HepG2 (cell line): ENCODE measurements around the gene TUBB. TPM values are rescaled to one million over a fixed set of nuclear protein-coding genes. Genes with fewer than 3 reads are reported as not detected.

ENCODE experiments used
- CREB3 ChIP-seq: sonication (generic); formaldehyde crosslinking; IDR thresholded peaks from 2 replicates; pipeline ENCODE4 v1.5.0; 2020; ENCODE audit warnings: missing genetic modification reagents
- HNRNPH1 ChIP-seq: fragments of 200-400 bp; formaldehyde crosslinking; optimal IDR thresholded peaks from 2 replicates; pipeline ENCODE3; 2017; ENCODE audit warnings: mild to moderate bottlenecking, low read depth, low read length
- HOXA9 ChIP-seq: sonication (generic); formaldehyde crosslinking; IDR thresholded peaks from 2 replicates; pipeline ENCODE4 v1.8.1; 2022; ENCODE audit warnings: missing genetic modification reagents, mild to moderate bottlenecking, moderate library complexity, borderline replicate concordance
- KLF15 ChIP-seq: sonication (generic); formaldehyde crosslinking; IDR thresholded peaks from 2 replicates; pipeline ENCODE4 v1.8.1; 2023; ENCODE audit warnings: borderline replicate concordance, mild to moderate bottlenecking, inconsistent platforms, missing genetic modification reagents, mixed read lengths
- MEIS1 ChIP-seq: sonication (generic); formaldehyde crosslinking; IDR thresholded peaks from 2 replicates; pipeline ENCODE4 v1.9.0; 2021; ENCODE audit warnings: mild to moderate bottlenecking, missing genetic modification reagents, moderate library complexity, borderline replicate concordance
- NFAT5 ChIP-seq: sonication (generic); formaldehyde crosslinking; IDR thresholded peaks from 2 replicates; pipeline ENCODE4 v1.4.0; 2020; ENCODE audit warnings: missing genetic modification reagents
- NRL ChIP-seq: sonication (generic); formaldehyde crosslinking; IDR thresholded peaks from 2 replicates; pipeline ENCODE4 v1.5.0; 2020; ENCODE audit warnings: missing genetic modification reagents, mild to moderate bottlenecking, moderate library complexity, borderline replicate concordance
- PAWR ChIP-seq: sonication (generic); formaldehyde crosslinking; IDR thresholded peaks from 2 replicates; pipeline ENCODE4 v1.4.0; 2020; ENCODE audit warnings: missing genetic modification reagents, mild to moderate bottlenecking, borderline replicate concordance
- PTBP1 ChIP-seq: fragments of 200-400 bp; formaldehyde crosslinking; IDR thresholded peaks from 2 replicates; pipeline ENCODE4 v1.6.1; 2018; ENCODE audit warnings: low read length, low read depth; ENCODE audit not compliant: poor library complexity, severe bottlenecking
- RCOR2 ChIP-seq: IDR thresholded peaks from 2 replicates; pipeline ENCODE4 v1.6.1; 2016; ENCODE audit warnings: missing biosample characterization, missing genetic modification reagents
- REPIN1 ChIP-seq: sonication (generic); formaldehyde crosslinking; IDR thresholded peaks from 2 replicates; pipeline ENCODE4 v1.8.0; 2022; ENCODE audit warnings: missing genetic modification reagents, low read depth, mild to moderate bottlenecking, borderline replicate concordance
- RFX1 ChIP-seq: fragments of 450-650 bp; IDR thresholded peaks from 2 replicates; pipeline ENCODE4 v1.6.1; 2017
- SIN3B ChIP-seq: fragments of 150-350 bp; IDR thresholded peaks from 2 replicates; pipeline ENCODE4 v1.6.1; 2014; ENCODE audit warnings: low read length
- SSRP1 ChIP-seq: IDR thresholded peaks from 2 replicates; pipeline ENCODE4 v1.6.1; 2016; ENCODE audit warnings: control low read depth
- YY1 ChIP-seq: IDR thresholded peaks from 2 replicates; pipeline ENCODE4 v1.6.1; 2011; ENCODE audit warnings: low read length, low read depth, moderate library complexity, mild to moderate bottlenecking; ENCODE audit not compliant: insufficient read depth, insufficient replicate concordance
- ZBTB7B ChIP-seq: sonication (generic); formaldehyde crosslinking; IDR thresholded peaks from 2 replicates; pipeline ENCODE4 v1.4.0; 2020; ENCODE audit warnings: missing genetic modification reagents
- ZNF281 ChIP-seq: sonication (generic); formaldehyde crosslinking; IDR thresholded peaks from 2 replicates; pipeline ENCODE4 v1.4.0; 2020; ENCODE audit warnings: missing genetic modification reagents, borderline replicate concordance
- ZNF33B ChIP-seq: sonication (generic); formaldehyde crosslinking; IDR thresholded peaks from 2 replicates; pipeline ENCODE4 v1.5.1; 2020; ENCODE audit warnings: mild to moderate bottlenecking, missing genetic modification reagents
- ZNF343 ChIP-seq: sonication (generic); formaldehyde crosslinking; IDR thresholded peaks from 2 replicates; pipeline ENCODE4 v1.4.0; 2020; ENCODE audit warnings: mild to moderate bottlenecking, missing genetic modification reagents
- ZNF354B ChIP-seq: sonication (generic); formaldehyde crosslinking; IDR thresholded peaks from 2 replicates; pipeline ENCODE4 v1.8.0; 2022; ENCODE audit warnings: mild to moderate bottlenecking, missing genetic modification reagents
- ZNF598 ChIP-seq: sonication (generic); formaldehyde crosslinking; IDR thresholded peaks from 2 replicates; pipeline ENCODE4 v1.5.1; 2020; ENCODE audit warnings: mild to moderate bottlenecking, missing genetic modification reagents, borderline replicate concordance
- ZSCAN25 ChIP-seq: sonication (generic); formaldehyde crosslinking; IDR thresholded peaks from 2 replicates; pipeline ENCODE4 v1.8.0; 2022; ENCODE audit warnings: mild to moderate bottlenecking, missing genetic modification reagents
- polyA plus RNA-seq, 8 experiments: library from polyadenylated mRNA; depleted of rRNA in 3 of 8; stranded (reverse) in 7 of 8; unstranded in 1 of 8; fragments of >200 nt; fragmentation: Illumina TruSeq in 4 of 8; extraction: Trizol in 4 of 8; gene quantifications; 2 replicates each; pipeline versions ENCODE4 v1.2.1 to v1.2.3, GENCODE V29; 2011 to 2016; ENCODE audit warnings: low read depth in 4 of 8, missing spikeins in 1 of 8, mixed read lengths in 1 of 8; ENCODE audit not compliant: insufficient read depth in 1 of 8
- total RNA-seq, 5 experiments: library from RNA; depleted of rRNA; stranded (reverse); fragments of >200 nt; fragmentation: Illumina TruSeq; extraction: Trizol; gene quantifications; 2 replicates each; pipeline ENCODE4 v1.2.3, GENCODE V29; 2016; ENCODE audit warnings: low read depth in 1 of 5

The TUBB gene
- total and polyA plus RNA-seq, 2 of the 13 experiments (the other 11 are each of a cell fraction or from before 2014, with no cell fraction given) = 911 to 1,163 TPM

GRCh38 chr6:30720738-30721197 lies 616 bp downstream of the TUBB start (continued):
- peak; percentile 60; the same call in 1 of the 2 replicates for TF ChIP-seq ZNF281 (CRISPR knock-in tag)
- TF ChIP-seq ZNF354B (CRISPR knock-in tag) = no peak
- TF ChIP-seq REPIN1 = no peak
- peak; percentile 23 for TF ChIP-seq PTBP1
- 0 out of 2 replicates have a peak, but pooled peaks have one; percentile 33 for TF ChIP-seq KLF15 (CRISPR knock-in tag)
- peak; percentile 30; the same call in 1 of the 2 replicates for TF ChIP-seq ZBTB7B
- no peak for TF ChIP-seq SIN3B
- TF ChIP-seq MEIS1 (CRISPR knock-in tag) = peak; percentile 53; the same call in 1 of the 2 replicates
- TF ChIP-seq ZNF343 (CRISPR knock-in tag) = 0 out of 2 replicates have a peak, but pooled peaks have one; percentile 9
- 0 out of 2 replicates have a peak, but pooled peaks have one; percentile 31 for TF ChIP-seq NRL (CRISPR knock-in tag)
- TF ChIP-seq NFAT5 (CRISPR knock-in tag) = no peak
- TF ChIP-seq RCOR2 = no peak
- TF ChIP-seq SSRP1 (CRISPR knock-in tag) = 0 out of 2 replicates have a peak, but pooled peaks have one; percentile 29
- no peak for TF ChIP-seq ZNF598 (CRISPR knock-in tag)
- TF ChIP-seq HNRNPH1 = peak; percentile 70
- peak; percentile 94 for TF ChIP-seq ZSCAN25 (CRISPR knock-in tag)
- TF ChIP-seq ZNF33B (CRISPR knock-in tag) = no peak
- TF ChIP-seq CREB3 = 0 out of 2 replicates have a peak, but pooled peaks have one; percentile 13
- 0 out of 2 replicates have a peak, but pooled peaks have one; percentile 75 for TF ChIP-seq HOXA9
- no peak for TF ChIP-seq RFX1
- TF ChIP-seq YY1 = no peak
- no peak for TF ChIP-seq PAWR (CRISPR knock-in tag)
